HepG2 (cell line): Measurements from ENCODE around the gene FAM216A. TPM values are rescaled to one million over a fixed set of nuclear protein-coding genes. Genes with fewer than 3 reads are reported as not detected.

Source experiments
- ATAC-seq: fragments of 200-7000 bp; cut with Tn5 transposase; 3 replicates; pipeline ENCODE4 v1.9.1; 2020; ENCODE audit warnings: mild to moderate bottlenecking, moderate library complexity
- BruUV-seq: library from RNA; stranded (reverse); fragments of 400-500 nt; replicated peaks from 2 replicates; lab custom pipeline; 2021; lab: Mats Ljungman, UMichigan
- CTCF ChIA-PET: fragments of 300-600 bp; formaldehyde crosslinking; extraction: SDS; loops from one replicate; lab custom pipeline; 2021; ENCODE audit warnings: low total read pairs, inconsistent platforms, low intra/inter-chr PET ratio; lab: Yijun Ruan, JAX
- POLR2A ChIA-PET: fragments of 350-600 bp; sonication (Branson Sonifier 250); formaldehyde crosslinking; loops from one replicate; lab custom pipeline; 2020; ENCODE audit warnings: antibody characterized with exemption, inconsistent platforms; lab: Yijun Ruan, JAX
- DNase-seq: peaks from one replicate; pipeline ENCODE4 v3.0.0-alpha.2; 2015; ENCODE audit warnings: low spot score
- FAIRE-seq: peaks from 3 replicates; lab custom pipeline; 2011; peaks lifted over from hg19 to GRCh38; lab: Jason Lieb, UNC
- H2AFZ ChIP-seq: one replicate; pipeline ENCODE4 v1.6.1; 2011; ENCODE audit warnings: low read length, inconsistent platforms
- H3K27ac ChIP-seq: fragments of 300-600 bp; 3 replicates; pipeline ENCODE4 v1.8.0; 2011; ENCODE audit warnings: mixed run types, mild to moderate bottlenecking, mixed read lengths, low read length, inconsistent platforms; ENCODE audit not compliant: insufficient read depth; ENCODE audit errors: extremely low read length
- H3K27me3 ChIP-seq, 2 experiments: fragments of 200-600 bp in 1 of 2; 2 replicates in 1 of 2; 3 replicates in 1 of 2; pipeline versions ENCODE4 v1.6.0 to v1.8.0; 2011; ENCODE audit warnings: low read length in 2 of 2, mild to moderate bottlenecking in 2 of 2, moderate library complexity in 2 of 2, inconsistent platforms in 1 of 2; ENCODE audit not compliant: insufficient read depth in 2 of 2, control insufficient read depth in 1 of 2
- H3K36me3 ChIP-seq, 2 experiments: fragments of 200-600 bp in 1 of 2; replicated peaks in 1 of 2; 2 replicates in 1 of 2; 3 replicates in 1 of 2; pipeline versions ENCODE4 v1.5.1 to v1.8.0; 2011; ENCODE audit warnings: low read length in 2 of 2, inconsistent platforms in 1 of 2; ENCODE audit not compliant: insufficient read depth in 2 of 2, control insufficient read depth in 1 of 2
- H3K4me1 ChIP-seq: 2 replicates; pipeline ENCODE4 v1.5.1; 2012; ENCODE audit warnings: low read length, inconsistent platforms; ENCODE audit not compliant: insufficient read depth
- H3K4me2 ChIP-seq: 2 replicates; pipeline ENCODE4 v1.6.0; 2011; ENCODE audit warnings: low read depth, low read length, inconsistent platforms
- H3K4me3 ChIP-seq, 3 experiments: fragments of 200-600 bp in 1 of 3; sonication (generic), shearing (Covaris generic) in 1 of 3; replicated peaks in 1 of 3; 2 replicates each; pipeline ENCODE4 v1.5.1; 2011 to 2016; ENCODE audit warnings: low read length in 3 of 3, inconsistent platforms in 2 of 3, low read depth in 2 of 3, mild to moderate bottlenecking in 2 of 3, control low read depth in 1 of 3, mixed read lengths in 1 of 3; ENCODE audit not compliant: insufficient read depth in 1 of 3
- H3K79me2 ChIP-seq: one replicate; pipeline ENCODE4 v1.6.1; 2011; ENCODE audit warnings: low read length, inconsistent platforms; ENCODE audit not compliant: insufficient read depth
- H3K9ac ChIP-seq: 2 replicates; pipeline ENCODE4 v1.6.0; 2011; ENCODE audit warnings: mild to moderate bottlenecking, low read depth, low read length, inconsistent platforms; ENCODE audit not compliant: insufficient read depth
- H3K9me3 ChIP-seq: 2 replicates; pipeline ENCODE4 v1.5.1; 2012; ENCODE audit warnings: mild to moderate bottlenecking, low read length
- H4K20me1 ChIP-seq: 2 replicates; pipeline ENCODE4 v1.6.0; 2011; ENCODE audit warnings: inconsistent platforms, mild to moderate bottlenecking, low read length, moderate library complexity; ENCODE audit not compliant: insufficient read depth
- ARID2 ChIP-seq: sonication (generic); formaldehyde crosslinking; IDR thresholded peaks from 2 replicates; pipeline ENCODE4 v1.8.1; 2022; ENCODE audit warnings: mild to moderate bottlenecking, missing genetic modification reagents, borderline replicate concordance
- KAT2B ChIP-seq: fragments of 150-350 bp; IDR thresholded peaks from 2 replicates; pipeline ENCODE4 v1.6.1; 2014; ENCODE audit warnings: low read depth, low read length, borderline replicate concordance
- ZNF264 ChIP-seq: sonication (generic); formaldehyde crosslinking; IDR thresholded peaks from 2 replicates; pipeline ENCODE4 v1.4.0; 2020; ENCODE audit warnings: missing genetic modification reagents
- ZNF558 ChIP-seq: sonication (generic); formaldehyde crosslinking; IDR thresholded peaks from 2 replicates; pipeline ENCODE4 v1.9.0; 2022; ENCODE audit warnings: mild to moderate bottlenecking, missing genetic modification reagents, borderline replicate concordance
- ZNF562 ChIP-seq: sonication (generic); formaldehyde crosslinking; IDR thresholded peaks from 2 replicates; pipeline ENCODE4 v1.8.0; 2022; ENCODE audit warnings: missing genetic modification reagents, borderline replicate concordance
- ZNF567 ChIP-seq: sonication (generic); formaldehyde crosslinking; IDR thresholded peaks from 2 replicates; pipeline ENCODE4 v1.8.1; 2023; ENCODE audit warnings: mild to moderate bottlenecking, missing genetic modification reagents, borderline replicate concordance
- ZNF782 ChIP-seq: sonication (generic); formaldehyde crosslinking; IDR thresholded peaks from 2 replicates; pipeline ENCODE4 v1.4.0; 2020; ENCODE audit warnings: missing genetic modification reagents, mild to moderate bottlenecking, borderline replicate concordance
- WGBS: methylation state at CpG from one replicate; pipeline ENCODE4 v1.1.6; 2017; ENCODE audit warnings: low lambda C conversion rate; 5-methylcytosine and 5-hydroxymethylcytosine counted together
- in situ Hi-C: cut with HindIII; loops from 2 replicates; pipeline ENCODE4 v1.10.0; 2017; ENCODE audit warnings: low pct_unique_long_range_greater_than_20kb; ENCODE audit not compliant: extremely low pct_ligation_motif_present
- intact Hi-C: fragments of 100-400 bp; cut with micrococcal nuclease; formaldehyde crosslinking; loops from one replicate; pipeline ENCODE4 v1.10.0; 2022; ENCODE audit not compliant: unreplicated experiment
- polyA plus RNA-seq, 8 experiments: library from polyadenylated mRNA; depleted of rRNA in 3 of 8; stranded (reverse) in 7 of 8; unstranded in 1 of 8; fragments of >200 nt; fragmentation: Illumina TruSeq in 4 of 8; extraction: Trizol in 4 of 8; gene quantifications; 2 replicates each; pipeline versions ENCODE4 v1.2.1 to v1.2.3, GENCODE V29; 2011 to 2016; ENCODE audit warnings: low read depth in 4 of 8, missing spikeins in 1 of 8, mixed read lengths in 1 of 8; ENCODE audit not compliant: insufficient read depth in 1 of 8
- total RNA-seq, 5 experiments: library from RNA; depleted of rRNA; stranded (reverse); fragments of >200 nt; fragmentation: Illumina TruSeq; extraction: Trizol; gene quantifications; 2 replicates each; pipeline ENCODE4 v1.2.3, GENCODE V29; 2016; ENCODE audit warnings: low read depth in 1 of 5
- TF ChIP-seq, protein P1 (sequence below): sonication (generic); formaldehyde crosslinking; IDR thresholded peaks from 2 replicates; pipeline ENCODE4 v1.4.0; 2020; ENCODE audit warnings: missing genetic modification reagents

FAM216A gene
- total and polyA plus RNA-seq, 2 of the 13 experiments (the other 11 are each of a cell fraction or from before 2014, with no cell fraction given) = 20.3 to 31.2 TPM

DNA sequence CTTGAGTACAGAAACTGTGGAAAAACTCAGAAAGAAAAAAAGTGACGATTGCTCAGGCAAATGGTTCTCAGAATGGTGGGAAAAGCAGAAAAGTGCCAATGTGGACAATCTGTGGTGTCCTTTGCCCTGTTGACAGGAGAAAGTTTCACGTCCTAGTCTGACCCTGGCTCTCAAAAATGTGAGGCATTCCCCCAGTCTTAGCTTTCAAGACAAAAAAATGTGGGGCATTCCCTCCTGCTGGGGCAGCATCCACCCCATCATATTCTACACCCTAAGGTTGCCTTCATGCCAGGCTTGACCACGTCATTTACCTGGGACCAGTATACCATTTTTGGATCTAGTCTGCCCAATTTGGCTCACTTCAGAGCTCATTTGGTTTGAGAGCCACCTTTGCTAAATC lies 44.4 kb upstream of the FAM216A start:
- H2AFZ ChIP-seq = no peak overlapping the region
- intact Hi-C loops = no loop called here
- no peaks in the 10 kb centered on the region for H3K79me2 ChIP-seq
- TF ChIP-seq ARID2 (CRISPR knock-in tag) (no peak), ZNF782 (no peak), ZNF567 (CRISPR knock-in tag) (no peak), ZNF562 (CRISPR knock-in tag) (no peak), ZNF264 (CRISPR knock-in tag) (no peak), ZNF558 (CRISPR knock-in tag) (no peak), KAT2B (no peak)
- TF ChIP-seq, protein P1, sequence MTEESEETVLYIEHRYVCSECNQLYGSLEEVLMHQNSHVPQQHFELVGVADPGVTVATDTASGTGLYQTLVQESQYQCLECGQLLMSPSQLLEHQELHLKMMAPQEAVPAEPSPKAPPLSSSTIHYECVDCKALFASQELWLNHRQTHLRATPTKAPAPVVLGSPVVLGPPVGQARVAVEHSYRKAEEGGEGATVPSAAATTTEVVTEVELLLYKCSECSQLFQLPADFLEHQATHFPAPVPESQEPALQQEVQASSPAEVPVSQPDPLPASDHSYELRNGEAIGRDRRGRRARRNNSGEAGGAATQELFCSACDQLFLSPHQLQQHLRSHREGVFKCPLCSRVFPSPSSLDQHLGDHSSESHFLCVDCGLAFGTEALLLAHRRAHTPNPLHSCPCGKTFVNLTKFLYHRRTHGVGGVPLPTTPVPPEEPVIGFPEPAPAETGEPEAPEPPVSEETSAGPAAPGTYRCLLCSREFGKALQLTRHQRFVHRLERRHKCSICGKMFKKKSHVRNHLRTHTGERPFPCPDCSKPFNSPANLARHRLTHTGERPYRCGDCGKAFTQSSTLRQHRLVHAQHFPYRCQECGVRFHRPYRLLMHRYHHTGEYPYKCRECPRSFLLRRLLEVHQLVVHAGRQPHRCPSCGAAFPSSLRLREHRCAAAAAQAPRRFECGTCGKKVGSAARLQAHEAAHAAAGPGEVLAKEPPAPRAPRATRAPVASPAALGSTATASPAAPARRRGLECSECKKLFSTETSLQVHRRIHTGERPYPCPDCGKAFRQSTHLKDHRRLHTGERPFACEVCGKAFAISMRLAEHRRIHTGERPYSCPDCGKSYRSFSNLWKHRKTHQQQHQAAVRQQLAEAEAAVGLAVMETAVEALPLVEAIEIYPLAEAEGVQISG (CRISPR knock-in tag) = no peak
- TF ChIP-seq, all 625 proteins: peak for 0
- Histone ChIP-seq H3K27me3 (no peaks in the 10 kb centered on the region), H3K9me3 (no peaks in the 10 kb centered on the region), H3K4me2 (0 out of 2 replicates have a peak overlapping the region, but pooled peaks have one; percentile 4), H3K27ac (no peak overlapping the region), H4K20me1 (no peaks in the 10 kb centered on the region), H3K36me3 (no peaks in the 10 kb centered on the region), H3K9ac (no peak overlapping the region), H3K4me1 (peaks cover 18% of the 10 kb centered on the region), H3K4me3 (no peak overlapping the region)
- BruUV-seq = no TSS peak
- in situ Hi-C loops = no loop called here
- ChIA-PET CTCF (no interaction called here), POLR2A (no interaction called here)
- FAIRE-seq = no peak
- DNase-seq = no peak
- ATAC-seq = no peak
- 19% methylated on average over 2 of the region's 3 CpGs for WGBS
